ENCODE results near the gene OTOF.

OTOF gene

GRCh38 chr2:26477911-26478253 is at the start of gene OTOF:
TSS of gene OTOF (minus strand) at chr2:26478124.
- DNase-seq (ENCODE audit: low read depth), result peak; percentile 10

GRCh38 chr2:26526589-26526988 is 48.7 kb upstream of the OTOF start:
- no peak for DNase-seq (ENCODE audit: low read depth)

GRCh38 chr2:26526105-26526504 is 48.2 kb upstream of the OTOF start:
- DNase-seq (ENCODE audit: low read depth), result no peak

GRCh38 chr2:26523750-26524149 is 45.8 kb upstream of the OTOF start:
- no peak for DNase-seq (ENCODE audit: low read depth)

- DNase-seq (ENCODE audit: low read depth), result no peak
Observed at GRCh38 chr2:26522751-26523171, 44.8 kb upstream of the OTOF start.

GRCh38 chr2:26522325-26522724 is 44.4 kb upstream of the OTOF start:
- no peak for DNase-seq (ENCODE audit: low read depth)

GRCh38 chr2:26521913-26522180 is 43.9 kb upstream of the OTOF start:
- DNase-seq (ENCODE audit: low read depth), result no peak

- no peak for DNase-seq (ENCODE audit: low read depth)
Observed at GRCh38 chr2:26521054-26521912, 43.4 kb upstream of the OTOF start.

- DNase-seq (ENCODE audit: low read depth), result no peak
Observed at GRCh38 chr2:26520148-26520449, 42.2 kb upstream of the OTOF start.

- DNase-seq (ENCODE audit: low read depth), result no peak
Observed at GRCh38 chr2:26519396-26520147, 41.6 kb upstream of the OTOF start.

- DNase-seq (ENCODE audit: low read depth), result no peak
Observed at GRCh38 chr2:26516781-26517180, 38.9 kb upstream of the OTOF start.

- DNase-seq (ENCODE audit: low read depth), result no peak
Observed at GRCh38 chr2:26516246-26516645, 38.3 kb upstream of the OTOF start.

- DNase-seq (ENCODE audit: low read depth), result no peak
Observed at GRCh38 chr2:26515771-26516170, 37.8 kb upstream of the OTOF start.

- DNase-seq (ENCODE audit: low read depth), result no peak
Observed at GRCh38 chr2:26514045-26514444, 36.1 kb upstream of the OTOF start.

- DNase-seq (ENCODE audit: low read depth), result no peak
Observed at GRCh38 chr2:26513261-26513660, 35.3 kb upstream of the OTOF start.

GRCh38 chr2:26511466-26511865 is 33.5 kb upstream of the OTOF start:
- DNase-seq (ENCODE audit: low read depth), result no peak

- DNase-seq (ENCODE audit: low read depth), result no peak
Observed at GRCh38 chr2:26510344-26510973, 32.5 kb upstream of the OTOF start.

GRCh38 chr2:26509141-26509540 is 31.2 kb upstream of the OTOF start:
- no peak for DNase-seq (ENCODE audit: low read depth)

GRCh38 chr2:26507932-26508331 is 30.0 kb upstream of the OTOF start:
- no peak for DNase-seq (ENCODE audit: low read depth)

- DNase-seq (ENCODE audit: low read depth), result no peak
Observed at GRCh38 chr2:26507088-26507487, 29.2 kb upstream of the OTOF start.

GRCh38 chr2:26506279-26506678 is 28.4 kb upstream of the OTOF start:
- DNase-seq (ENCODE audit: low read depth), result no peak

- no peak for DNase-seq (ENCODE audit: low read depth)
Observed at GRCh38 chr2:26504002-26504401, 26.1 kb upstream of the OTOF start.

- DNase-seq (ENCODE audit: low read depth), result no peak
Observed at GRCh38 chr2:26503231-26503880, 25.4 kb upstream of the OTOF start.
